IMR-90 (cell line): ENCODE measurements around the gene CDADC1. TPM values are rescaled to one million over a fixed set of nuclear protein-coding genes. Genes with fewer than 3 reads are reported as not detected.

Experiments
- ATAC-seq: fragments of 200-7000 bp; cut with Tn5 transposase; 2 replicates; pipeline ENCODE4 v1.9.1; 2020; ENCODE audit warnings: low read depth, mild to moderate bottlenecking, moderate library complexity
- BruUV-seq: library from RNA; stranded (reverse); fragments of 400-500 nt; replicated peaks from 2 replicates; lab custom pipeline; 2021; lab: Mats Ljungman, UMichigan
- CTCF ChIA-PET: fragments of 300-600 bp; formaldehyde crosslinking; extraction: SDS; loops from one replicate; lab custom pipeline; 2021; ENCODE audit warnings: antibody characterized with exemption; lab: Yijun Ruan, JAX
- POLR2A ChIA-PET: fragments of 300-600 bp; sonication (Branson Sonifier 250); formaldehyde crosslinking; loops from one replicate; lab custom pipeline; 2022; ENCODE audit warnings: antibody characterized with exemption; ENCODE audit not compliant: unreplicated experiment; lab: Charles Lee
- DNase-seq: peaks from one replicate; pipeline ENCODE4 v3.0.0; 2013
- H2AFZ ChIP-seq: replicated peaks from 2 replicates; pipeline ENCODE3; 2013; ENCODE audit warnings: low read length, mild to moderate bottlenecking; ENCODE audit not compliant: poor library complexity
- H2AK5ac ChIP-seq: 2 replicates; pipeline ENCODE4 v1.6.1; 2013; ENCODE audit warnings: low read depth, low read length, inconsistent platforms
- H2AK9ac ChIP-seq: replicated peaks from 2 replicates; pipeline ENCODE3; 2013; ENCODE audit warnings: mild to moderate bottlenecking, low read depth, low read length, moderate library complexity; ENCODE audit not compliant: poor library complexity
- H2BK120ac ChIP-seq: 2 replicates; pipeline ENCODE4 v1.6.1; 2013; ENCODE audit warnings: low read depth, low read length, inconsistent platforms
- H2BK15ac ChIP-seq: 3 replicates; pipeline ENCODE4 v1.6.1; 2013; ENCODE audit warnings: low read depth, low read length, inconsistent platforms
- H2BK20ac ChIP-seq: 2 replicates; pipeline ENCODE4 v1.6.1; 2013; ENCODE audit warnings: low read depth, mild to moderate bottlenecking, inconsistent platforms, low read length, moderate library complexity
- H2BK5ac ChIP-seq: 2 replicates; pipeline ENCODE4 v1.6.1; 2013; ENCODE audit warnings: mild to moderate bottlenecking, low read depth, low read length, inconsistent platforms; ENCODE audit not compliant: poor library complexity, severe bottlenecking
- H3K14ac ChIP-seq: replicated peaks from 2 replicates; pipeline ENCODE4 v1.6.1; 2013; ENCODE audit warnings: low read depth, low read length, inconsistent platforms
- H3K18ac ChIP-seq: 2 replicates; pipeline ENCODE4 v1.6.1; 2013; ENCODE audit warnings: low read depth, low read length, control low read depth
- H3K23ac ChIP-seq: 2 replicates; pipeline ENCODE4 v1.6.1; 2013; ENCODE audit warnings: low read depth, low read length, inconsistent platforms
- H3K27ac ChIP-seq: 2 replicates; pipeline ENCODE4 v1.5.1; 2013; ENCODE audit warnings: mild to moderate bottlenecking, control low read depth, low read length; ENCODE audit not compliant: insufficient read depth
- H3K27me3 ChIP-seq: 2 replicates; pipeline ENCODE4 v1.6.1; 2013; ENCODE audit warnings: low read length; ENCODE audit not compliant: control insufficient read depth, insufficient read depth
- H3K36me3 ChIP-seq: 2 replicates; pipeline ENCODE4 v1.6.1; 2013; ENCODE audit warnings: low read length, mixed read lengths; ENCODE audit not compliant: control insufficient read depth, insufficient read depth
- H3K4ac ChIP-seq: 2 replicates; pipeline ENCODE4 v1.6.1; 2013; ENCODE audit warnings: low read depth, low read length, inconsistent platforms
- H3K4me1 ChIP-seq: 2 replicates; pipeline ENCODE4 v1.6.1; 2013; ENCODE audit warnings: low read length, mixed read lengths; ENCODE audit not compliant: control insufficient read depth, insufficient read depth
- H3K4me2 ChIP-seq: 2 replicates; pipeline ENCODE4 v1.6.1; 2013; ENCODE audit warnings: low read depth, mild to moderate bottlenecking, control low read depth, low read length, moderate library complexity
- H3K4me3 ChIP-seq: 2 replicates; pipeline ENCODE4 v1.5.1; 2013; ENCODE audit warnings: low read depth, mild to moderate bottlenecking, control low read depth, low read length, moderate library complexity; ENCODE audit not compliant: insufficient read depth
- H3K56ac ChIP-seq: 2 replicates; pipeline ENCODE4 v1.6.1; 2013; ENCODE audit warnings: low read length, inconsistent platforms; ENCODE audit not compliant: insufficient read depth; ENCODE audit errors: extremely low read depth
- H3K79me1 ChIP-seq, 2 experiments: 2 replicates each; pipeline ENCODE4 v1.6.1; 2013; ENCODE audit warnings: low read length in 2 of 2, inconsistent platforms in 1 of 2, low read depth in 1 of 2
- H3K9ac ChIP-seq: 2 replicates; pipeline ENCODE4 v1.6.1; 2013; ENCODE audit warnings: low read depth, low read length, control low read depth
- H3K9me1 ChIP-seq: 2 replicates; pipeline ENCODE4 v1.6.1; 2013; ENCODE audit warnings: low read length, inconsistent platforms; ENCODE audit not compliant: insufficient read depth
- H3K9me3 ChIP-seq: 2 replicates; pipeline ENCODE4 v1.6.1; 2013; ENCODE audit warnings: low read length; ENCODE audit not compliant: control insufficient read depth, insufficient read depth
- H4K20me1 ChIP-seq: 2 replicates; pipeline ENCODE4 v1.6.1; 2013; ENCODE audit warnings: low read length, inconsistent platforms; ENCODE audit not compliant: insufficient read depth
- H4K5ac ChIP-seq: 2 replicates; pipeline ENCODE4 v1.6.1; 2013; ENCODE audit warnings: mild to moderate bottlenecking, low read depth, low read length, control low read depth
- H4K8ac ChIP-seq, 2 experiments: 2 replicates each; pipeline ENCODE4 v1.6.1; 2013; ENCODE audit warnings: low read depth in 2 of 2, low read length in 2 of 2, control low read depth in 1 of 2, inconsistent platforms in 1 of 2
- H4K91ac ChIP-seq: 2 replicates; pipeline ENCODE4 v1.6.1; 2013; ENCODE audit warnings: low read depth, low read length, inconsistent platforms; ENCODE audit not compliant: insufficient read depth
- BHLHE40 ChIP-seq: fragments of 150-350 bp; IDR thresholded peaks from 2 replicates; pipeline ENCODE4 v1.6.1; 2016; ENCODE audit warnings: mild to moderate bottlenecking, low read depth, low read length
- CEBPB ChIP-seq: IDR thresholded peaks from 2 replicates; pipeline ENCODE4 v1.6.1; 2012; ENCODE audit warnings: low read depth, low read length, improper control_type of control experiment
- CHD1 ChIP-seq: IDR thresholded peaks from 2 replicates; pipeline ENCODE4 v1.6.1; 2012; ENCODE audit warnings: low read depth, low read length, improper control_type of control experiment
- CTCF ChIP-seq: conservative IDR thresholded peaks from 2 replicates; pipeline ENCODE4 v1.5.1; 2012; ENCODE audit warnings: mild to moderate bottlenecking, low read depth, low read length, improper control_type of control experiment
- ELK1 ChIP-seq: fragments of 150-350 bp; IDR thresholded peaks from 2 replicates; pipeline ENCODE4 v1.6.1; 2016; ENCODE audit warnings: low read depth, mild to moderate bottlenecking, low read length, moderate library complexity, borderline replicate concordance
- FOS ChIP-seq: fragments of 150-350 bp; IDR thresholded peaks from 2 replicates; pipeline ENCODE4 v1.6.1; 2016; ENCODE audit warnings: low read depth, low read length
- MAFK ChIP-seq: IDR thresholded peaks from 2 replicates; pipeline ENCODE4 v1.6.1; 2012; ENCODE audit warnings: low read depth, low read length, improper control_type of control experiment
- MAZ ChIP-seq: IDR thresholded peaks from 2 replicates; pipeline ENCODE4 v1.6.1; 2012; ENCODE audit warnings: low read depth, mild to moderate bottlenecking, low read length, improper control_type of control experiment, moderate library complexity, borderline replicate concordance
- MXI1 ChIP-seq: IDR thresholded peaks from 2 replicates; pipeline ENCODE4 v1.6.1; 2012; ENCODE audit warnings: low read depth, mild to moderate bottlenecking, low read length, moderate library complexity, borderline replicate concordance
- NFE2L2 ChIP-seq: fragments of 150-350 bp; IDR thresholded peaks from 2 replicates; pipeline ENCODE4 v1.6.1; 2016; ENCODE audit warnings: low read depth, mild to moderate bottlenecking, low read length
- POLR2A ChIP-seq: IDR thresholded peaks from 2 replicates; pipeline ENCODE4 v1.6.1; 2012; ENCODE audit warnings: mild to moderate bottlenecking, low read depth, low read length
- RAD21 ChIP-seq: IDR thresholded peaks from 2 replicates; pipeline ENCODE4 v1.6.1; 2012; ENCODE audit warnings: low read length, improper control_type of control experiment
- RCOR1 ChIP-seq: IDR thresholded peaks from 2 replicates; pipeline ENCODE4 v1.6.1; 2012; ENCODE audit warnings: mild to moderate bottlenecking, low read length, improper control_type of control experiment; ENCODE audit not compliant: insufficient replicate concordance
- RFX5 ChIP-seq: IDR thresholded peaks from 2 replicates; pipeline ENCODE4 v1.8.0; 2012; ENCODE audit warnings: low read depth, mild to moderate bottlenecking, low read length, moderate library complexity
- SMC3 ChIP-seq: fragments of 150-350 bp; IDR thresholded peaks from 2 replicates; pipeline ENCODE4 v1.6.1; 2016; ENCODE audit warnings: low read depth, mild to moderate bottlenecking, antibody characterized with exemption, low read length, moderate library complexity
- USF2 ChIP-seq: fragments of 150-350 bp; IDR thresholded peaks from 2 replicates; pipeline ENCODE4 v1.6.1; 2017; ENCODE audit warnings: mild to moderate bottlenecking, antibody characterized with exemption, low read length, low read depth
- WGBS, 2 experiments: methylation state at CpG; one replicate each; pipeline versions ENCODE4 v1.1.5 to v1.1.7; 2013; ENCODE audit warnings: missing lambda C conversion rate in 2 of 2; ENCODE audit not compliant: insufficient read length in 1 of 2; ENCODE audit errors: extremely low coverage in 2 of 2; 5-methylcytosine and 5-hydroxymethylcytosine counted together
- dilution Hi-C: fragments of 300-500 bp; cut with HindIII; formaldehyde crosslinking; loops from one replicate; pipeline ENCODE4 v1.14.3; 2018; ENCODE audit warnings: low sequenced_read_pairs; ENCODE audit not compliant: unreplicated experiment
- in situ Hi-C: fragments of 300-500 bp; cut with MboI; formaldehyde crosslinking; loops from 3 replicates; pipeline ENCODE4 v1.14.3; 2019; ENCODE audit warnings: low sequenced_read_pairs, inconsistent platforms, mixed read lengths
- intact Hi-C: fragments of 100-400 bp; cut with micrococcal nuclease; formaldehyde crosslinking; loops from 2 replicates; pipeline ENCODE4 v1.10.0; 2022
- polyA plus RNA-seq, 3 experiments: library from polyadenylated mRNA; depleted of rRNA; stranded (reverse); fragments of >200 nt; gene quantifications; 2 replicates each; pipeline ENCODE4 v1.2.3, GENCODE V29; 2012; ENCODE audit warnings: low replicate concordance in 1 of 3
- total RNA-seq: library from RNA; depleted of rRNA; stranded (reverse); fragments of >200 nt; gene quantifications from 2 replicates; pipeline ENCODE4 v1.2.3, GENCODE V29; 2012

The CDADC1 gene
- total and polyA plus RNA-seq, 2 of the 4 experiments (the other 2 are of a cell fraction): 0.54 to 2.6 TPM

DNA sequence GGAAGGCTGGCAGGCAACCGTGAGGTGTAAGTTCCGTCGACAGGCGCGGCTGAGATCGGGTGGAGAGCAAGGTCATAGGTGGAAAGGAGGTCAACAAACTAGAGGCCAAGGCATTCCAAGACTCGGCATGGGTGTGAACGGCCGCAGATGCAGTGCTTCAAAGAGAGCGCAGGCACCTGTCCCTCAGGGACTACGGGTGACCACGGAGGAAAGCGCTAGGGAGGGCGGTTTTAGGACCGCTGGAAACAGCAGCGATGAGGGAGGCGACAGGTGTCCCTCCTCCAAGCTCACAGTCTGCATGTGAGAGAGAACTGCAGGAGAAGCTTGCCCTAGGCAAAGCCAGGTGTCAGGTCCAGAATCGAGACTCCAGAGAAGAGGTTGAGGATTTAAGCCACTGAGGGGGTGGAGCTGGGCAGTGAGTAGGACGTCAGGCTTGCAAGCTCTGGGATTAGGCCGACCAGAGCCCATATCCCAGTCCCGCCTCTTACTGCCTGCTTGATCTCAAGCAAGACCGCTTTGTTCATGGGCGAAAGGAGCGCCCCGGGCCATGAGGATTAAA lies 29.2 kb upstream of the CDADC1 start:
- Histone ChIP-seq H3K36me3 (no peaks in the 10 kb centered on the region), H4K20me1 (0 out of 2 replicates have a peak, but pooled peaks cover 3% of the 10 kb centered on the region), H4K5ac (no peak overlapping the region), H3K56ac (no peak overlapping the region), H2BK5ac (no peak overlapping the region), H2BK15ac (no peak overlapping the region), H3K14ac (no peak overlapping the region), H2AK9ac (no peak overlapping the region), H2BK20ac (no peak overlapping the region), H3K9ac (no peak overlapping the region), H3K4me3 (no peak overlapping the region), H3K27me3 (peaks cover 66% of the 10 kb centered on the region), H2BK120ac (no peak overlapping the region), H4K91ac (no peak overlapping the region), H3K9me3 (peaks cover 12% of the 10 kb centered on the region), H2AK5ac (no peak overlapping the region), H3K4me2 (no peak overlapping the region; the same call in 1 of the 2 replicates), H3K18ac (no peak overlapping the region), H4K8ac (no peak overlapping the region), H3K4me1 (no peaks in the 10 kb centered on the region), H3K79me1 (no peaks in the 10 kb centered on the region), H2AFZ (peak overlapping the region; percentile 44), H3K4ac (no peak overlapping the region), H3K23ac (0 out of 2 replicates have a peak overlapping the region, but pooled peaks have one; percentile 3), H3K27ac (no peak overlapping the region), H3K9me1 (no peaks in the 10 kb centered on the region)
- ChIA-PET CTCF (no interaction called here), POLR2A (no interaction called here)
- ATAC-seq (no peak), DNase-seq (peak; percentile 6)
- no TSS peak for BruUV-seq
- TF ChIP-seq RFX5 (no peak), POLR2A (no peak), ELK1 (no peak), MAFK (no peak), RCOR1 (no peak), CHD1 (no peak), RAD21 (no peak), CEBPB (no peak), SMC3 (no peak), CTCF (no peak), BHLHE40 (no peak), MXI1 (no peak), USF2 (no peak), FOS (no peak), NFE2L2 (no peak), MAZ (no peak)
- intact Hi-C loops (no loop called here), dilution Hi-C loops (no loop called here), in situ Hi-C loops (no loop called here)
- WGBS, 2 experiments: 17% methylated on average over 17 of the region's 25 CpGs; no CpG with 5 or more reads in 1 of the 2 experiments
